HepG2 (cell line): ENCODE measurements around the gene MAPKAPK3. TPM values are rescaled to one million over a fixed set of nuclear protein-coding genes. Genes with fewer than 3 reads are reported as not detected.

Experiments used
- ATF7 ChIP-seq, 2 experiments: fragments of 450-650 bp in 1 of 2; sonication (generic) in 1 of 2; formaldehyde crosslinking in 1 of 2; IDR thresholded peaks; 2 replicates each; pipeline versions ENCODE4 v1.4.0 to v1.6.1; 2016 to 2020; ENCODE audit warnings: antibody characterized with exemption in 1 of 2, mild to moderate bottlenecking in 1 of 2, missing genetic modification reagents in 1 of 2
- BORCS8-MEF2B ChIP-seq: sonication (generic); formaldehyde crosslinking; IDR thresholded peaks from 2 replicates; pipeline ENCODE4 v1.8.0; 2022; ENCODE audit warnings: mild to moderate bottlenecking, missing genetic modification reagents
- FOSL1 ChIP-seq: sonication (generic); formaldehyde crosslinking; IDR thresholded peaks from 2 replicates; pipeline ENCODE4 v1.9.0; 2021; ENCODE audit warnings: missing genetic modification reagents, borderline replicate concordance
- HIVEP1 ChIP-seq: sonication (generic); formaldehyde crosslinking; IDR thresholded peaks from 2 replicates; pipeline ENCODE4 v1.4.0; 2020; ENCODE audit warnings: mild to moderate bottlenecking, missing genetic modification reagents
- KAT8 ChIP-seq: IDR thresholded peaks from 2 replicates; pipeline ENCODE4 v1.6.1; 2016; ENCODE audit warnings: missing genetic modification reagents, missing compliant biosample characterization
- MXI1 ChIP-seq: IDR thresholded peaks from 3 replicates; pipeline ENCODE4 v1.6.1; 2012; ENCODE audit warnings: low read depth, low read length, inconsistent platforms, borderline replicate concordance
- PHF21A ChIP-seq: sonication (generic); formaldehyde crosslinking; IDR thresholded peaks from 2 replicates; pipeline ENCODE4 v1.5.0; 2020; ENCODE audit warnings: mild to moderate bottlenecking, missing genetic modification reagents
- SOX6 ChIP-seq, 2 experiments: fragments of 450-650 bp in 1 of 2; sonication (generic) in 1 of 2; formaldehyde crosslinking in 1 of 2; IDR thresholded peaks; 2 replicates each; pipeline versions ENCODE4 v1.4.0 to v1.6.1; 2017 to 2020; ENCODE audit warnings: antibody characterized with exemption in 1 of 2, mild to moderate bottlenecking in 1 of 2, missing genetic modification reagents in 1 of 2
- TOPORS ChIP-seq: sonication (generic); formaldehyde crosslinking; IDR thresholded peaks from 2 replicates; pipeline ENCODE4 v1.8.0; 2023; ENCODE audit warnings: mild to moderate bottlenecking, missing genetic modification reagents
- YY1 ChIP-seq: IDR thresholded peaks from 2 replicates; pipeline ENCODE4 v1.6.1; 2011; ENCODE audit warnings: low read length, low read depth, moderate library complexity, mild to moderate bottlenecking; ENCODE audit not compliant: insufficient read depth, insufficient replicate concordance
- ZNF788 ChIP-seq: sonication (generic); formaldehyde crosslinking; IDR thresholded peaks from 2 replicates; pipeline ENCODE4 v1.5.0; 2020; ENCODE audit warnings: mild to moderate bottlenecking, missing genetic modification reagents, borderline replicate concordance
- polyA plus RNA-seq, 8 experiments: library from polyadenylated mRNA; depleted of rRNA in 3 of 8; stranded (reverse) in 7 of 8; unstranded in 1 of 8; fragments of >200 nt; fragmentation: Illumina TruSeq in 4 of 8; extraction: Trizol in 4 of 8; gene quantifications; 2 replicates each; pipeline versions ENCODE4 v1.2.1 to v1.2.3, GENCODE V29; 2011 to 2016; ENCODE audit warnings: low read depth in 4 of 8, missing spikeins in 1 of 8, mixed read lengths in 1 of 8; ENCODE audit not compliant: insufficient read depth in 1 of 8
- total RNA-seq, 5 experiments: library from RNA; depleted of rRNA; stranded (reverse); fragments of >200 nt; fragmentation: Illumina TruSeq; extraction: Trizol; gene quantifications; 2 replicates each; pipeline ENCODE4 v1.2.3, GENCODE V29; 2016; ENCODE audit warnings: low read depth in 1 of 5
- TF ChIP-seq, protein P1 (sequence below): sonication (generic); formaldehyde crosslinking; IDR thresholded peaks from 2 replicates; pipeline ENCODE4 v1.4.0; 2020; ENCODE audit warnings: missing genetic modification reagents, borderline replicate concordance
- TF ChIP-seq, protein P2 (sequence below): sonication (generic); formaldehyde crosslinking; IDR thresholded peaks from 2 replicates; pipeline ENCODE4 v1.5.0; 2020; ENCODE audit warnings: missing genetic modification reagents
- TF ChIP-seq, protein P3 (sequence below): sonication (generic); formaldehyde crosslinking; IDR thresholded peaks from 2 replicates; pipeline ENCODE4 v1.5.0; 2020; ENCODE audit warnings: mild to moderate bottlenecking, missing genetic modification reagents, borderline replicate concordance

MAPKAPK3 gene
- total and polyA plus RNA-seq, 2 of the 13 experiments (the other 11 are each of a cell fraction or from before 2014, with no cell fraction given) = 39.9 to 41.2 TPM

DNA sequence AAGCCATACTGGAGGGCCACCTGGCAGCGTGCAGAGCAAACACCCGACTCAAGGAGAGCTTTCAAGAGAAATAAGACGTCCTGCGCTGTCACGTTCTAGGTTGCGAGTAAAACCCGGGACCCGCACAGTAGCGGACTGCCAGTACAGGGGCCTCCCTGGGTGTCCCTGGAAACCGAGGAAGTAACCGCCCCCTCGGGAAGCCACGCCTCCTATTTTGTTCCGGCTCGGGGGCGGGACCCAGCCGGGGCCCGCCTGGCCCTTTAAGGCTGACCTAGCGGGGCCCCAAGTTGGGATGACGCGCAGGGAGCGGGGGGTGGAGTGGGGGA is 218 bp upstream of the MAPKAPK3 start (continued):
- TF ChIP-seq TOPORS (no peak), ZNF788 (CRISPR knock-in tag) (no peak), SOX6 (IDR thresholded peaks at IDR 0.05) (no peak), SOX6 (CRISPR knock-in tag; IDR thresholded peaks at IDR 0.05) (no peak; the same call in 1 of the 2 replicates), HIVEP1 (CRISPR knock-in tag) (no peak), PHF21A (CRISPR knock-in tag) (peak; percentile 31; the same call in 1 of the 2 replicates), ATF7 (IDR thresholded peaks at IDR 0.05) (no peak), ATF7 (CRISPR knock-in tag; IDR thresholded peaks at IDR 0.05) (no peak), FOSL1 (no peak), MXI1 (peak; percentile 26; the same call in 1 of the 3 replicates), YY1 (no peak), KAT8 (CRISPR knock-in tag) (0 out of 2 replicates have a peak, but pooled peaks have one; percentile 5), BORCS8-MEF2B (no peak)
- TF ChIP-seq, protein P1, sequence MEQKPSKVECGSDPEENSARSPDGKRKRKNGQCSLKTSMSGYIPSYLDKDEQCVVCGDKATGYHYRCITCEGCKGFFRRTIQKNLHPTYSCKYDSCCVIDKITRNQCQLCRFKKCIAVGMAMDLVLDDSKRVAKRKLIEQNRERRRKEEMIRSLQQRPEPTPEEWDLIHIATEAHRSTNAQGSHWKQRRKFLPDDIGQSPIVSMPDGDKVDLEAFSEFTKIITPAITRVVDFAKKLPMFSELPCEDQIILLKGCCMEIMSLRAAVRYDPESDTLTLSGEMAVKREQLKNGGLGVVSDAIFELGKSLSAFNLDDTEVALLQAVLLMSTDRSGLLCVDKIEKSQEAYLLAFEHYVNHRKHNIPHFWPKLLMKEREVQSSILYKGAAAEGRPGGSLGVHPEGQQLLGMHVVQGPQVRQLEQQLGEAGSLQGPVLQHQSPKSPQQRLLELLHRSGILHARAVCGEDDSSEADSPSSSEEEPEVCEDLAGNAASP (CRISPR knock-in tag) = no peak
- TF ChIP-seq, protein P2, sequence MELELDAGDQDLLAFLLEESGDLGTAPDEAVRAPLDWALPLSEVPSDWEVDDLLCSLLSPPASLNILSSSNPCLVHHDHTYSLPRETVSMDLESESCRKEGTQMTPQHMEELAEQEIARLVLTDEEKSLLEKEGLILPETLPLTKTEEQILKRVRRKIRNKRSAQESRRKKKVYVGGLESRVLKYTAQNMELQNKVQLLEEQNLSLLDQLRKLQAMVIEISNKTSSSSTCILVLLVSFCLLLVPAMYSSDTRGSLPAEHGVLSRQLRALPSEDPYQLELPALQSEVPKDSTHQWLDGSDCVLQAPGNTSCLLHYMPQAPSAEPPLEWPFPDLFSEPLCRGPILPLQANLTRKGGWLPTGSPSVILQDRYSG (CRISPR knock-in tag) = no peak
- TF ChIP-seq, protein P3, sequence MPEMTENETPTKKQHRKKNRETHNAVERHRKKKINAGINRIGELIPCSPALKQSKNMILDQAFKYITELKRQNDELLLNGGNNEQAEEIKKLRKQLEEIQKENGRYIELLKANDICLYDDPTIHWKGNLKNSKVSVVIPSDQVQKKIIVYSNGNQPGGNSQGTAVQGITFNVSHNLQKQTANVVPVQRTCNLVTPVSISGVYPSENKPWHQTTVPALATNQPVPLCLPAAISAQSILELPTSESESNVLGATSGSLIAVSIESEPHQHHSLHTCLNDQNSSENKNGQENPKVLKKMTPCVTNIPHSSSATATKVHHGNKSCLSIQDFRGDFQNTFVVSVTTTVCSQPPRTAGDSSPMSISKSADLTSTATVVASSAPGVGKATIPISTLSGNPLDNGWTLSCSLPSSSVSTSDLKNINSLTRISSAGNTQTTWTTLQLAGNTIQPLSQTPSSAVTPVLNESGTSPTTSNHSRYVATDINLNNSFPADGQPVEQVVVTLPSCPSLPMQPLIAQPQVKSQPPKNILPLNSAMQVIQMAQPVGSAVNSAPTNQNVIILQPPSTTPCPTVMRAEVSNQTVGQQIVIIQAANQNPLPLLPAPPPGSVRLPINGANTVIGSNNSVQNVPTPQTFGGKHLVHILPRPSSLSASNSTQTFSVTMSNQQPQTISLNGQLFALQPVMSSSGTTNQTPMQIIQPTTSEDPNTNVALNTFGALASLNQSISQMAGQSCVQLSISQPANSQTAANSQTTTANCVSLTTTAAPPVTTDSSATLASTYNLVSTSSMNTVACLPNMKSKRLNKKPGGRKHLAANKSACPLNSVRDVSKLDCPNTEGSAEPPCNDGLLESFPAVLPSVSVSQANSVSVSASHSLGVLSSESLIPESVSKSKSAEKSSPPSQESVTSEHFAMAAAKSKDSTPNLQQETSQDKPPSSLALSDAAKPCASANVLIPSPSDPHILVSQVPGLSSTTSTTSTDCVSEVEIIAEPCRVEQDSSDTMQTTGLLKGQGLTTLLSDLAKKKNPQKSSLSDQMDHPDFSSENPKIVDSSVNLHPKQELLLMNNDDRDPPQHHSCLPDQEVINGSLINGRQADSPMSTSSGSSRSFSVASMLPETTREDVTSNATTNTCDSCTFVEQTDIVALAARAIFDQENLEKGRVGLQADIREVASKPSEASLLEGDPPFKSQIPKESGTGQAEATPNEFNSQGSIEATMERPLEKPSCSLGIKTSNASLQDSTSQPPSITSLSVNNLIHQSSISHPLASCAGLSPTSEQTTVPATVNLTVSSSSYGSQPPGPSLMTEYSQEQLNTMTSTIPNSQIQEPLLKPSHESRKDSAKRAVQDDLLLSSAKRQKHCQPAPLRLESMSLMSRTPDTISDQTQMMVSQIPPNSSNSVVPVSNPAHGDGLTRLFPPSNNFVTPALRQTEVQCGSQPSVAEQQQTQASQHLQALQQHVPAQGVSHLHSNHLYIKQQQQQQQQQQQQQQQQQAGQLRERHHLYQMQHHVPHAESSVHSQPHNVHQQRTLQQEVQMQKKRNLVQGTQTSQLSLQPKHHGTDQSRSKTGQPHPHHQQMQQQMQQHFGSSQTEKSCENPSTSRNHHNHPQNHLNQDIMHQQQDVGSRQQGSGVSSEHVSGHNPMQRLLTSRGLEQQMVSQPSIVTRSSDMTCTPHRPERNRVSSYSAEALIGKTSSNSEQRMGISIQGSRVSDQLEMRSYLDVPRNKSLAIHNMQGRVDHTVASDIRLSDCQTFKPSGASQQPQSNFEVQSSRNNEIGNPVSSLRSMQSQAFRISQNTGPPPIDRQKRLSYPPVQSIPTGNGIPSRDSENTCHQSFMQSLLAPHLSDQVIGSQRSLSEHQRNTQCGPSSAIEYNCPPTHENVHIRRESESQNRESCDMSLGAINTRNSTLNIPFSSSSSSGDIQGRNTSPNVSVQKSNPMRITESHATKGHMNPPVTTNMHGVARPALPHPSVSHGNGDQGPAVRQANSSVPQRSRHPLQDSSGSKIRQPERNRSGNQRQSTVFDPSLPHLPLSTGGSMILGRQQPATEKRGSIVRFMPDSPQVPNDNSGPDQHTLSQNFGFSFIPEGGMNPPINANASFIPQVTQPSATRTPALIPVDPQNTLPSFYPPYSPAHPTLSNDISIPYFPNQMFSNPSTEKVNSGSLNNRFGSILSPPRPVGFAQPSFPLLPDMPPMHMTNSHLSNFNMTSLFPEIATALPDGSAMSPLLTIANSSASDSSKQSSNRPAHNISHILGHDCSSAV (CRISPR knock-in tag) = no peak
